ENCODE results near the gene RHOD. TPM values are rescaled to one million over a fixed set of nuclear protein-coding genes. Genes with fewer than 3 reads are reported as not detected.

Gene RHOD
- total RNA-seq (10 to 100 TPM in 1 of 2 donors, 1 to 10 TPM in 1; 2.2 to 16.8 TPM), polyA plus RNA-seq (ENCODE audit: insufficient read length in 2 of 2) (1 to 10 TPM; 1.3 to 4.3 TPM)
- long read RNA-seq, donor 1, partial matches to known transcripts: 0 of 2 reads
- long read RNA-seq, donor 1, other reads (novel, unspliced or antisense): 0 of 2 reads
- long read RNA-seq, donor 2, partial matches to known transcripts: 0 of 1 reads
- long read RNA-seq, donor 2, other reads (novel, unspliced or antisense): 0 of 1 reads
- long read RNA-seq, donor 3: 0 reads
- long read RNA-seq, donor 4, transcript RHOD-201 (5 exons, 1,129 nt): major isoform, 19 of 19 reads
- long read RNA-seq, donor 4, partial matches to known transcripts: 0 of 19 reads
- long read RNA-seq, donor 4, other reads (novel, unspliced or antisense): 0 of 19 reads

GRCh38 chr11:67056267-67057204, at the start of gene RHOD:
Gene RHOD (plus strand): TSS chr11:67056847. CDS start chr11:67056903, 56 bp downstream.
- whole genome bisulfite sequencing (ENCODE audit: insufficient coverage): 9% methylated on average over 72 of the region's 72 CpGs
- no peak for DNase-seq (ENCODE audit: low read depth in 4 of 6, low spot score in 6 of 6)
- H3K9me3 ChIP-seq (ENCODE audit: control insufficient read depth, insufficient read depth, low read length): no peaks in the 10 kb centered on the region
- peaks cover 28% of the 10 kb centered on the region for H3K27me3 ChIP-seq (ENCODE audit: control insufficient read depth, insufficient read depth, low read length)
- H3K27ac ChIP-seq (ENCODE audit: low read depth, low read length): no peak within 1 kb of the TSS
- H3K4me3 ChIP-seq (ENCODE audit: low read depth, low read length): peak within 1 kb of the TSS; percentile 46
- peaks cover 31% of the 10 kb centered on the region for H3K4me1 ChIP-seq (ENCODE audit: control insufficient read depth, insufficient read depth, low read length)
- no peaks in the 10 kb centered on the region for H3K36me3 ChIP-seq (ENCODE audit: control insufficient read depth, insufficient read depth, low read length)

GRCh38 chr11:67007126-67007525, 49.5 kb upstream of the RHOD start:
- no peaks in the 10 kb centered on the region for H3K36me3 ChIP-seq (ENCODE audit: control insufficient read depth, insufficient read depth, low read length)
- no peak overlapping the region for H3K27ac ChIP-seq (ENCODE audit: low read depth, low read length)
- H3K4me1 ChIP-seq (ENCODE audit: control insufficient read depth, insufficient read depth, low read length): peaks cover 7% of the 10 kb centered on the region
- H3K9me3 ChIP-seq (ENCODE audit: control insufficient read depth, insufficient read depth, low read length): no peaks in the 10 kb centered on the region
- H3K4me3 ChIP-seq (ENCODE audit: low read depth, low read length): no peak overlapping the region
- 94% methylated on average over 6 of the region's 7 CpGs for WGBS (ENCODE audit: insufficient coverage)
- no peaks in the 10 kb centered on the region for H3K27me3 ChIP-seq (ENCODE audit: control insufficient read depth, insufficient read depth, low read length)
- no peak for DNase-seq (ENCODE audit: low read depth in 4 of 6, low spot score in 6 of 6)

- Histone ChIP-seq H3K36me3 (ENCODE audit: control insufficient read depth, insufficient read depth, low read length) (peaks cover 2% of the 10 kb centered on the region), H3K27me3 (ENCODE audit: control insufficient read depth, insufficient read depth, low read length) (no peaks in the 10 kb centered on the region), H3K4me1 (ENCODE audit: control insufficient read depth, insufficient read depth, low read length) (no peaks in the 10 kb centered on the region), H3K4me3 (ENCODE audit: low read depth, low read length) (no peak overlapping the region), H3K27ac (ENCODE audit: low read depth, low read length) (no peak overlapping the region), H3K9me3 (ENCODE audit: control insufficient read depth, insufficient read depth, low read length) (no peaks in the 10 kb centered on the region)
- WGBS (ENCODE audit: insufficient coverage): 74% methylated on average over 5 of the region's 7 CpGs
- no peak for DNase-seq (ENCODE audit: low read depth in 4 of 6, low spot score in 6 of 6)
Measured at GRCh38 chr11:67010296-67010905, 46.2 kb upstream of the RHOD start.

GRCh38 chr11:67013511-67014045, 43.1 kb upstream of the RHOD start:
- DNase-seq (ENCODE audit: low read depth in 4 of 6, low spot score in 6 of 6): no peak
- 78% methylated on average over 11 of the region's 11 CpGs for WGBS (ENCODE audit: insufficient coverage)
- Histone ChIP-seq H3K4me3 (ENCODE audit: low read depth, low read length) (no peak overlapping the region), H3K27ac (ENCODE audit: low read depth, low read length) (no peak overlapping the region), H3K36me3 (ENCODE audit: control insufficient read depth, insufficient read depth, low read length) (peaks cover 2% of the 10 kb centered on the region), H3K4me1 (ENCODE audit: control insufficient read depth, insufficient read depth, low read length) (no peaks in the 10 kb centered on the region), H3K27me3 (ENCODE audit: control insufficient read depth, insufficient read depth, low read length) (no peaks in the 10 kb centered on the region), H3K9me3 (ENCODE audit: control insufficient read depth, insufficient read depth, low read length) (no peaks in the 10 kb centered on the region)

- Histone ChIP-seq H3K4me1 (ENCODE audit: control insufficient read depth, insufficient read depth, low read length) (no peaks in the 10 kb centered on the region), H3K36me3 (ENCODE audit: control insufficient read depth, insufficient read depth, low read length) (peaks cover 2% of the 10 kb centered on the region), H3K27ac (ENCODE audit: low read depth, low read length) (no peak overlapping the region), H3K9me3 (ENCODE audit: control insufficient read depth, insufficient read depth, low read length) (no peaks in the 10 kb centered on the region), H3K4me3 (ENCODE audit: low read depth, low read length) (no peak overlapping the region), H3K27me3 (ENCODE audit: control insufficient read depth, insufficient read depth, low read length) (no peaks in the 10 kb centered on the region)
- 94% methylated on average over 7 of the region's 7 CpGs for WGBS (ENCODE audit: insufficient coverage)
- no peak for DNase-seq (ENCODE audit: low read depth in 4 of 6, low spot score in 6 of 6)
Measured at GRCh38 chr11:67014343-67014742, 42.3 kb upstream of the RHOD start.

GRCh38 chr11:67015048-67015447, 41.6 kb upstream of the RHOD start:
- DNase-seq (ENCODE audit: low read depth in 4 of 6, low spot score in 6 of 6): no peak
- no peaks in the 10 kb centered on the region for H3K9me3 ChIP-seq (ENCODE audit: control insufficient read depth, insufficient read depth, low read length)
- H3K4me1 ChIP-seq (ENCODE audit: control insufficient read depth, insufficient read depth, low read length): no peaks in the 10 kb centered on the region
- WGBS (ENCODE audit: insufficient coverage): 90% methylated on average over 7 of the region's 8 CpGs
- no peak overlapping the region for H3K27ac ChIP-seq (ENCODE audit: low read depth, low read length)
- no peaks in the 10 kb centered on the region for H3K27me3 ChIP-seq (ENCODE audit: control insufficient read depth, insufficient read depth, low read length)
- peaks cover 2% of the 10 kb centered on the region for H3K36me3 ChIP-seq (ENCODE audit: control insufficient read depth, insufficient read depth, low read length)
- H3K4me3 ChIP-seq (ENCODE audit: low read depth, low read length): no peak overlapping the region

GRCh38 chr11:67016550-67016949, 40.1 kb upstream of the RHOD start:
- DNase-seq (ENCODE audit: low read depth in 4 of 6, low spot score in 6 of 6): no peak
- no peaks in the 10 kb centered on the region for H3K4me1 ChIP-seq (ENCODE audit: control insufficient read depth, insufficient read depth, low read length)
- H3K36me3 ChIP-seq (ENCODE audit: control insufficient read depth, insufficient read depth, low read length): peaks cover 2% of the 10 kb centered on the region
- 76% methylated on average over 4 of the region's 5 CpGs for WGBS (ENCODE audit: insufficient coverage)
- peaks cover 2% of the 10 kb centered on the region for H3K27me3 ChIP-seq (ENCODE audit: control insufficient read depth, insufficient read depth, low read length)
- H3K27ac ChIP-seq (ENCODE audit: low read depth, low read length): no peak overlapping the region
- no peak overlapping the region for H3K4me3 ChIP-seq (ENCODE audit: low read depth, low read length)
- no peaks in the 10 kb centered on the region for H3K9me3 ChIP-seq (ENCODE audit: control insufficient read depth, insufficient read depth, low read length)

- WGBS (ENCODE audit: insufficient coverage): 80% methylated on average over 3 of the region's 6 CpGs
- Histone ChIP-seq H3K4me1 (ENCODE audit: control insufficient read depth, insufficient read depth, low read length) (peaks cover 20% of the 10 kb centered on the region), H3K36me3 (ENCODE audit: control insufficient read depth, insufficient read depth, low read length) (no peaks in the 10 kb centered on the region), H3K27me3 (ENCODE audit: control insufficient read depth, insufficient read depth, low read length) (peaks cover 24% of the 10 kb centered on the region), H3K27ac (ENCODE audit: low read depth, low read length) (no peak overlapping the region), H3K4me3 (ENCODE audit: low read depth, low read length) (no peak overlapping the region), H3K9me3 (ENCODE audit: control insufficient read depth, insufficient read depth, low read length) (no peaks in the 10 kb centered on the region)
- no peak for DNase-seq (ENCODE audit: low read depth in 4 of 6, low spot score in 6 of 6)
Measured at GRCh38 chr11:67020949-67021348, 35.7 kb upstream of the RHOD start.

GRCh38 chr11:67022341-67022933, 34.2 kb upstream of the RHOD start:
- Histone ChIP-seq H3K4me3 (ENCODE audit: low read depth, low read length) (peak overlapping the region; percentile 37), H3K27ac (ENCODE audit: low read depth, low read length) (no peak overlapping the region), H3K27me3 (ENCODE audit: control insufficient read depth, insufficient read depth, low read length) (peaks cover 24% of the 10 kb centered on the region), H3K36me3 (ENCODE audit: control insufficient read depth, insufficient read depth, low read length) (no peaks in the 10 kb centered on the region), H3K4me1 (ENCODE audit: control insufficient read depth, insufficient read depth, low read length) (peaks cover 20% of the 10 kb centered on the region), H3K9me3 (ENCODE audit: control insufficient read depth, insufficient read depth, low read length) (no peaks in the 10 kb centered on the region)
- WGBS (ENCODE audit: insufficient coverage): 8% methylated on average over 20 of the region's 20 CpGs
- DNase-seq (ENCODE audit: low read depth in 4 of 6, low spot score in 6 of 6): peak in 2 of 6 donors; percentile 30 to 44
